GM18868 (cell line): ENCODE measurements around the gene CRIP1.

Source experiments
- ATAC-seq: cut with Tn5 transposase; IDR thresholded peaks from one replicate; pipeline ENCODE4 v1.9.1; 2021; ENCODE audit warnings: mild to moderate bottlenecking, moderate library complexity; ENCODE audit not compliant: unreplicated experiment

Gene CRIP1

GRCh38 chr14:105450864-105451720 lies 35.6 kb upstream of the CRIP1 start:
- no peak for ATAC-seq

GRCh38 chr14:105452963-105453362 lies 33.7 kb upstream of the CRIP1 start:
- ATAC-seq, result no peak

DNA sequence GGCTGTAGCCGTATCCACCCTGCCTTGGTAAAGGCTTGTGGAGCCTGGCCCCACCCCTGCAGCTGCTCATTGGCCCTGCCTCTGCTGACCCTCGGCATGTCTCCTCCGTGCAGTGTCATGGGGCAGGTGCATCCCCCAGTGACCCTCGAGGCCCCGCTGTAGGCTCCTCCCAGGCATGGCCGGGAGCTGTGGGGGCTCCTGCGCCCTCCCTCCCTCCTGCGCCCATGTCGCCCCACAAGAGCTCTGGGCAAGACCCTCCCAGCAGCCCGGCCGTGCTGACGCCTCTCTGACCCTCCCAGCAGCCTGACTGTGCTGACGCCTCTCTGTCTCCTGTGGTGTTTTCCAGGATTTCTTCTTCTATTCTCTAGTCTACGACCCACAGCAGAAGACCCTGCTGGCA lies 32.8 kb upstream of the CRIP1 start:
- no peak for ATAC-seq

DNA sequence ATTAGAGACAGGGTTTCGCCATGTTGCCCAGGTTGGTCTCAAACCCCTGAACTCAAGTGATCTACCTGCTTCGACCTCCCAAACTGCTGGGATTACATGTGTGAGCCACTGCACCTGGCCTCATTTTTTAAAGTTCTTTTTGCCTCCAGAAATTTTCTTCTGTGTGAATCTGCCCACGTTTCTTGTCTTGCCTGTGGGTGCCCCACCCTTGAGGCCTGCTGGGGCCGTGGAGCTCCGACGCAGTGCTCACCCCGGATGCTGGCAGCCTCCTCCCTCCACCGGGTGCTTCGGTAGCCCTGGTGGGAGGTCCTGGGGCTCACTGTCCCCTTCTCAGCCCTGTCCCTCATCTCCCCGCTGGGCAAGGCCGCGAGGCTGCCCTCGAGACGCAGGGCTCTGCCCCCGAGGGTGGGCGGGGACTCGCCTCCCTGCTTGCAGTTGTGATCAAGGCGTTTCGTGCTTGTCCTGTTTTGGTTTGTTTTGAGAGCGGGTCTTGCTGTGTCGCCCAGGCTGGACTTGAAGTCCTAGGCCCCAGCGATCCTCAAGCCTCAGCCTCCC lies 31.5 kb upstream of the CRIP1 start:
- ATAC-seq, result no peak

- ATAC-seq, result no peak
Observed at GRCh38 chr14:105455766-105456660, 30.7 kb upstream of the CRIP1 start.

- no peak for ATAC-seq
Observed at GRCh38 chr14:105456736-105457617, 29.7 kb upstream of the CRIP1 start.

GRCh38 chr14:105458010-105458409 lies 28.7 kb upstream of the CRIP1 start:
- ATAC-seq, result no peak

GRCh38 chr14:105458571-105458970 lies 28.1 kb upstream of the CRIP1 start:
- ATAC-seq, result no peak

- ATAC-seq, result no peak
Observed at GRCh38 chr14:105460116-105460515, 26.6 kb upstream of the CRIP1 start.

GRCh38 chr14:105460616-105461015 lies 26.1 kb upstream of the CRIP1 start:
- no peak for ATAC-seq

DNA sequence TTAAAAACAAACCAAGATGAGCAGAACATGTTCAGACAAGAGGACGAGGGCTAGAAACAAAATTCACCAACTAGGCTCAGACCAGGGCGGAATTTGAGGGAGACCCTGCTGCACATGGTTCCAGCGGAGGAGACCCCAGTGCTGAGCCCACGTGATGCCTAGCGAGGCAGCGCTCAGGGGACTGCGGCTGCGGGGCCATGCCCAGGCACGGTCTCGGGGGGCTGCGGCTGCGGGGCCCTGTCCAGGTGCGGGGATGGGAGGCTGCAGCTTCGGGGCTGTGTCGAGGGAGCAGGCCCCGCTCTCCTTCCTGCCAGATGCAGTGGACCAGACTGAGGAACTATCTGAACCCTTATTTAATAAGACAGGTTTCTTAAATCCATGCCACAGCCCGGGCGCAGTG lies 24.8 kb upstream of the CRIP1 start:
- ATAC-seq, result no peak

DNA sequence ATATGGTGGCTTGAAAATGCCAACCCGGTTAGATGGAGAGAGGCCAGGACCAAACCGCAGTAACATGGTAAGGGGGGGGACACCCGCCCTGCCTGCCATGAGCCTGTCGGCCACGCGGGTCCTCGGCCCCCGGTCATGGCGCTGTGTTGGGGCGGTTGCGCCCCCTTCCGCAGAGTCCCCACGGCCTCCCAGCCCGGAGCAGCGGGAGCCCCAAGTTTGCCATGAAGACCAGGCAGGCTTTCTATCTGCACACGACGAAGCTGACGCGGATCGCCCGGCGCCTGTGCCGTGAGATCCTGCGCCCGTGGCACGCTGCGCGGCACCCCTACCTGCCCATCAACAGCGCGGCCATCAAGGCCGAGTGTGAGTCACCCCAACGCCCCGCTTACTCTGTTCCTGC lies 22.2 kb upstream of the CRIP1 start:
- ATAC-seq, result no peak

DNA sequence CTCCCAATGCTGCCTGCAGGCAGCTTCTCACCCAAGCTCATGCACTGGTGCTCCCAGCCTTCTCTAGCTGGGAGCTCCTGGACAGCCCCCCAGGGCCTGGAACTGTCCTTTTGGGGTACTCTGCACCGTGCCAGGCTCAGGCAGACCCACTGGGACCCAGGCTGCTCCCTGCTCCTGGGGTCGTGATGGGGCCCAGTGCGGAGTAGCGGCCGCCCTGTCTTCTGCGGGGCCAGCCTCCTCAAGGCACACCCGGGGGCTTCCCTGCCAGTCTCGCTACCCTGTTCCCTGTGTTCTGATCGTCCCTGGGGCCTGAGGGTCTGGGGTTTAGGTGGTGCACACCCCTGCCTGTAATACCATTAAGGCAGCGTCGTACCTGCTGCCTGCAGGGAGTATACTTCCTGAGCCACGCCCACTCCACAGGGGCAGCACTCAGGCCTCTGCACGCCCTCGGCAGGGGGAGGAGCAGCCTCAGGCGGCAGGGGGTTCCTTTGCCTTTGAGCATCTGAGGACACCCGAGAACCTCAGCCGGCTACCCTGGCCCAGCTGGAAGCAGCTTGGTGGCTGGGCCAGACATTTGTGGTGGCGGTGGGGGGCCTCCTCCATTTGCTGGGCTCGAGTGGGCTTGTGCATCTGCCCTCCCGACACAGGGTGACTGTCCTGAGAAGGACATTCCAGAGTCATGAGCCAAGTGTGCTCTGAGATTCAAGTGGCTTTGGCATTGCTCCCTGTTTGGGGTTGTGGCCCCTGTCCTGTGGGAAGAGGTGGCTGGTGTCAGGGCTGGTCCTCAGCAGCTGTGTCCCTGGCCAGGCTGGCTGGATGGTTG lies 21.3 kb upstream of the CRIP1 start:
- no peak for ATAC-seq

- no peak for ATAC-seq
Observed at GRCh38 chr14:105466531-105467248, 20.0 kb upstream of the CRIP1 start.

GRCh38 chr14:105467249-105467941 lies 19.3 kb upstream of the CRIP1 start:
- no peak for ATAC-seq

- ATAC-seq, result no peak
Observed at GRCh38 chr14:105467942-105468471, 18.7 kb upstream of the CRIP1 start.

- ATAC-seq, result no peak
Observed at GRCh38 chr14:105468621-105469241, 18.0 kb upstream of the CRIP1 start.
